Epithelial cell of prostate (primary cell): ENCODE measurements around the gene KCNRG.
A peak's percentile ranks its signal among the peaks of the same experiment; 100 is the strongest.
"Not testable (repeated sequence)": the region's sequence is repeated elsewhere in the genome, so short reads cannot be mapped to it uniquely, and the experiment has no call there.

Experiments used
- DNase-seq: peaks from one replicate; pipeline ENCODE4 v3.0.0-alpha.2; 2011; ENCODE audit warnings: low read depth, low spot score
- H3K27ac ChIP-seq: fragments of 450-650 bp; 2 replicates; pipeline ENCODE4 v1.5.1; 2017; ENCODE audit warnings: mild to moderate bottlenecking

KCNRG gene, protein sequence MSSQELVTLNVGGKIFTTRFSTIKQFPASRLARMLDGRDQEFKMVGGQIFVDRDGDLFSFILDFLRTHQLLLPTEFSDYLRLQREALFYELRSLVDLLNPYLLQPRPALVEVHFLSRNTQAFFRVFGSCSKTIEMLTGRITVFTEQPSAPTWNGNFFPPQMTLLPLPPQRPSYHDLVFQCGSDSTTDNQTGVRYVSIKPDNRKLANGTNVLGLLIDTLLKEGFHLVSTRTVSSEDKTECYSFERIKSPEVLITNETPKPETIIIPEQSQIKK

DNA sequence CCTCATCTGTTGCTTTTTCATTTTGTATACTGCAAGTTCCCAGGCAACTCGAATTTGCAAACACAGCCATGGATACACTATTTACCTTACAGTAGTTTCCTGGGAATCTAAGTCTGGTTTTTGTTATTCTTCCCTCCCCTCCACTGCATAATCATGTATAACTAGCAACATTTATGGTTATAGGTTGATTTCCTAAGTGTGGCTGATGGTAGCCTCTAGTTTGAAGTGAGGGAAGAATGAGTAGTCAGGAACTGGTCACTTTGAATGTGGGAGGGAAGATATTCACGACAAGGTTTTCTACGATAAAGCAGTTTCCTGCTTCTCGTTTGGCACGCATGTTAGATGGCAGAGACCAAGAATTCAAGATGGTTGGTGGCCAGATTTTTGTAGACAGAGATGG, at the start of gene KCNRG:
KCNRG (plus strand) TSS at position 187 of the 400 bp plus-strand sequence; CDS start at position 237, 50 bp downstream.
- no peak within 1 kb of the TSS for H3K27ac ChIP-seq
- DNase-seq, result no peak

GRCh38 chr13:49967456-49967855, 47.8 kb upstream of the KCNRG start:
- no peak overlapping the region for H3K27ac ChIP-seq
- DNase-seq, result no peak

DNA sequence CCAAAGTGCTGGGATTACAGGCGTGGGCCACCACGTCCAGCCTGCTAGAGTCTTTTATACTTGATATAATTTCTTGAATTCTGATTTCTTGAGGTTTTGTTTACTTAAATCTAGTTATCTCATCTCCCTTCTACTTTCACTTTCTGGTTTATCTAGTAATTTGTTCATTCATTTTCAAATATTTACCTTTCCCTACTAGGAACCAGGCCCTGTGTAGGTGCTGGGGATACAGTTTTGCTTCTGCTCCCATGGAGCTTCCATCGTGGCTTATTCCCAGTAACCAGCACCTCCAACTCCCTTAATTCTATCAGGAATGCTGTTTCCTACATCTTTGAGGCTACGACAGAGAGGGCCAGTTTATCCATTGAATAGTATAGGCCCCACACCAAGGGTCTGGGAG, 42.5 kb upstream of the KCNRG start:
- no peak overlapping the region for H3K27ac ChIP-seq
- DNase-seq, result no peak

GRCh38 chr13:49975826-49976225, 39.4 kb upstream of the KCNRG start:
- H3K27ac ChIP-seq, result no peak overlapping the region
- DNase-seq, result no peak

DNA sequence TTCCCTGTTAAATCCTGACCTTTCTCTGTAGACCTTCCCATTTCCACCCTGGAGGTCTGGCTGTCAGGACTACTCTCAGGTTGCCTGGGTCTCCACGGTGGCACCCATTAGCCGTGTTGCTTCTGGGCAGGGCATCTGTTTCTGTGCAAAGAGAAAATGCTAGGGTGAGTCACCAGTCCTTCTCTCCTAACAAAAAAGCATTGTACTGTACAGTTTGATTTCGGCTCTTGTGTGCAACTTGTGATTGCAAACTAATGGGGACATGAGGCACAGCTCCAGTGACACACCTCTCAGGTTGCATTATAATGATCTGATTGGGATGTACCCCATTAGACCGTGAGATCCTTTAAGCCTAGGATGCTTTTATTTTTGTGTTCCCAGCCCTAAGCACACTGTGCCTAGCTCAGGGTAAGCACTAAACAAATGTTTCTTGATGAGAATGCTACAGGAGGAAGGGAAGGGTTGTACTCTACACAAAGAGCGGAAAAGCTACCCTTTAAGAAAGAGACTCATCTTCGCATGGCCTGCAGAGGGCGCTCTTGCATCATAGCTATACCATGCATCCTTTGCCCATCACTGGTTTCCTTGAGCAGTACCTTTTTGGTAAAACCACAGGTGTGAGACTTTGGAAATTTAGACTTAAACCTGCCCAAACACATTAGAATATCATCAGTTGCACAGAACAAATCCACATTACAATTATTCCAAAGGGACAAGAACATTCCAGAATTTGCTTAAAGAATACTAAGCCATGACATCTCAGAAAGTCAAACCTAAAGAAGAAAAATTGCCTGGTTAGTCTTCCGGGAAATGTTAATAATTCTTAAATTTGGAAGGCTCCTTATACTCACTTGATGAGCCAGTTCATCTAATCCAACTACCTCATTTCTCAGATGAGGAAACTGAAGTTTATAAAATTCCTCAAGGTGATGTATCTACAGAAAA, 38.7 kb upstream of the KCNRG start:
- H3K27ac ChIP-seq, result no peak overlapping the region
- DNase-seq, result no peak

DNA sequence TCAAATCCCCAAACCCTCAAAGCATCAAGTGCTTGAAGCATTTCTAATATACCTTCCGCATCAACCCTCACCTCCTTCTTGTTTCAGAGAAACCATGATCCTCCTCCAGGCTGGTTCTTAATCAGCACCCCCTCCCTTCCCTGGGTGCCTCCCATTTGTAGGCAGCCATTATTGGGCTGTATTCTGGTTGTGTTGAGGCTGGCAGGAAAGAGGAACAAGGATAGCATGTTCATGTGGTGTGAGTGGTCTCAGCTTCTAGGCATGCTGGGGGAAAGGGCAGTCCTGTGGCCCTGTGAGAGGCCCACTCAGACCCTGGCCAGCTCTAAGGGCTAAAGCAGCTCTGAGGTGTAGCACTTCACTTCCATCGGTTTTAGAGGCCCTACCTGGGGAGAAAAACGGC, 37.3 kb upstream of the KCNRG start:
- no peak for DNase-seq
- no peak overlapping the region for H3K27ac ChIP-seq

- DNase-seq, result no peak
- no peak overlapping the region for H3K27ac ChIP-seq
Measured at GRCh38 chr13:49980266-49980665, 35.0 kb upstream of the KCNRG start.

GRCh38 chr13:49985129-49985528, 30.1 kb upstream of the KCNRG start:
- no peak for DNase-seq
- H3K27ac ChIP-seq, result no peak overlapping the region

- no peak overlapping the region for H3K27ac ChIP-seq
- no peak for DNase-seq
Measured at GRCh38 chr13:49986471-49986870, 28.8 kb upstream of the KCNRG start.

- DNase-seq, H3K27ac ChIP-seq: not testable (repeated sequence)
Measured at GRCh38 chr13:49990612-49991011, 24.6 kb upstream of the KCNRG start.

DNA sequence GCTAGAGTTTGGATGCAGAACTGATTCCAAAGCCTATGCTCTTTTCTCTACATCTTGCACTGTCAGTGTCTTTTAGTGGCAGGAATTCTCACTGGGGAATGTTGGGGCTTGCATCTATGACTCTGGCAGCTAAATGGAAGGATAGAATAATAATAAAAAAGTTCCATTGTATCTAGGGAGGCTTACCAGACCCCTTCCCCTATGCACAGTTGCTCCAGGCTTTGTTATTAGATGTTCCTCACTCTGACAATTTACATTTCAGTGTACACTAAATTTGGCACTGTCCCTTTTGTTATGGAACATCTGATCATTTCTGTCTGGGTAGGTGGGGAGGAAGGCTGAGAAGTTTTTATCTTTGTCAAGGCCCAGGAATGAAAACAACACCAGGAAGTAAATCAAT, 22.1 kb upstream of the KCNRG start:
- H3K27ac ChIP-seq, result no peak overlapping the region
- no peak for DNase-seq

DNA sequence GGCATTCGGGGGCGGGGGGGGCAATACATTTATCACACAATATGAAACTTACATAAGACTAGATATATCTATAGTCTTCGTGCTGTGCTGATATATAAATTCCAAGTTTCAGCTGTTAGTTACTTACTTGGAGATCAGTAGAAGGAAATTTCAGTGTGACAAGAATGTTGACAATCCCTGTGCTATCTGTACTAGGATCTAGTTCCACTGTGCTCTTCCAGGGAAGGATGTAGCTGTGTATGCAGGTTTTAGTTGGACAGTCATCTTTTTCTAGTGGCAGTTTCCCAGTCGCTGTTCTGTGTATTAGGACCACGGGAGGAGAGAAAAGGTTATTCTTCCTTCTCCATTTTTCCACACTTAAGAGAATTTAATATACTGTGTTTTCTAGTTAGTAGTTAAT, 21.6 kb upstream of the KCNRG start:
- DNase-seq, result no peak
- no peak overlapping the region for H3K27ac ChIP-seq

- no peak overlapping the region for H3K27ac ChIP-seq
- no peak for DNase-seq
Measured at GRCh38 chr13:49995625-49996101, 19.6 kb upstream of the KCNRG start.

DNA sequence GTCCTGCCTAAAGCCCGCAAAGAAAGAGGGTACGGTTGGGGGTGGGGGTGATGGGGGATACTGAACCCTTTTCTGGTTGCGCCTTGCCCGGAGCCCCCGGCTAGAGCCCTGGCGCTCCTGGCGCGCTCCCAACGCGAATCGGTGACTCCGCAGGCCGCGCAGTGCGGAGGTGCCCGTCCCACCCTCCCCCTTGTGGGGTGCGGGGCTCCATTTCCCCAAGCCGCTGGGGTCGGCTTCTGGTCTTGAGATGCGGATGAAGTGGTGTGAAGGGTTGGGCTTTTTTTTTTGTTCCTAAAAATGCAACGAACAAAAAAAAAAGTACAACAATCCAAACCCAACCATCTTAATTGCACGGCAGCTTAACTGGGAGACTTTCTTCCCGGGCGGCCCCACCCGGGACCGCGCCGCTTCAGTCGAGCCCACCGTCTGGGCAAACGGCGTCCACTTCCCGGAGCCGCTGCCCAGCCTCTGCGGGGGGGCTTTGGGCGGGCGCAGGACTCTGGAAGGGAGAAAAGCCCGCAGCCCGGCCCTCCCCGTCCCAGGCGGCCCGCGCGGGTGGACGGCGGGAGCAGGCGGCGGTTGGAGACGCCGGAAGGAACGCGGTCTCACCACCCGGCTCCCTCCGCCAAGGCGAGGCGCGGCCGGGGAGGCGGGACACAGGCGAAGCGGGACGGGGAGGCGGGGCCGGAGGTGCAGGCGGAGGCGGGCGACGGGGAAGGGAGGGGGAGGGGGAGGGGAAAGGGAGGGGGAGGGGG, 18.9 kb upstream of the KCNRG start:
- peak; percentile 66 for DNase-seq
- H3K27ac ChIP-seq, result peak overlapping the region; percentile 90

DNA sequence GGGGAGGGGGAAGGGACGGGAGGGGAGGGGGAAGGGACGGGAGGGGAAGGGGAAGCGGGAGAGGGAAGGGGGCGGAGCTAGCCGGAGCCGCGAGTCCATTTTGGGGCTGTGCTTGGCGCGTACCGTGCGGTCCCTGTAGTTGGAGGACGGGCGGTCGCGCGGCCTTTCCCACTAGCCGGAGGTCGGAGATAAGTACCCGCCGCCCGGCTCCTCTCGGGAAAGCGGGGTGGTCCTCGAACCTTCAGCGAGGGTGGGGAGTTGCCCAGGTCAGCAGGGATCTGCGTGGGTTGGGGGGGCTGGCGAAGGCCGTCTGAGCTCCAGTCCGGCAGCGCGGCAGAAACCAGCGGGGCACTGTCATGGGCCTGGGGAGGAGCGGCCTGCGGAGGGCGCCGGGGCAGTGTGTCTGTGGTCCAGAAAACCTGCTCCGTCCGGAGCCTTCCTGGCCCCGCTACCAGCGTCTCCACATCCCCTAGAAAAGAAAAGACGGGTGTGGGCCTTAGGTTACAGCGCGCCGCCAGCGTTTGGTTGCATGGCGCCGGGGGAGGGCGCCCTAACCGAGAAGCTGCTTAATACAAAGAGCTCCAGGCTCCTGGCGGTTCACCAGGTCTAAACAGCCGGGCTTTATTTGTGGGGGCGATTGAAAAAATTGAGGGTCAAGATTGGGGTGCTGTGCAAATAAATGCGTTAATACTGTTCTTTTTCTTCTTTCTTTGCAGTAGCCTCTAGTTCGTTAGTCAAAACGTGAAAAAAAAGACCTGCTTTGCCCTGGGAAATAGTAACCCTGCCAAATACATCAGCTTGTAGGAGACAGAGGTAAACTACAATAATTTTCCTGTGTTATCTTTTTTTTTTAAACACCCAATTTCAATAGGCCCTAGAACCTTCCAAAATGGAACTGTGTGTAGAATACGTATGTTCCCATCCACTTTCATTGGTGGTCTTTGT, 18.0 kb upstream of the KCNRG start, which contains the start of gene TRIM13:
TRIM13 (plus strand) TSS at position 92 of the 945 bp plus-strand sequence. CDS start 14,899 bp downstream, outside the sequence.
- peak; percentile 48 for DNase-seq
- H3K27ac ChIP-seq, result peak within 1 kb of the TSS; percentile 90

- no peak for DNase-seq
- peak overlapping the region; percentile 90 for H3K27ac ChIP-seq
Measured at GRCh38 chr13:49997955-49998354, 17.3 kb upstream of the KCNRG start.

DNA sequence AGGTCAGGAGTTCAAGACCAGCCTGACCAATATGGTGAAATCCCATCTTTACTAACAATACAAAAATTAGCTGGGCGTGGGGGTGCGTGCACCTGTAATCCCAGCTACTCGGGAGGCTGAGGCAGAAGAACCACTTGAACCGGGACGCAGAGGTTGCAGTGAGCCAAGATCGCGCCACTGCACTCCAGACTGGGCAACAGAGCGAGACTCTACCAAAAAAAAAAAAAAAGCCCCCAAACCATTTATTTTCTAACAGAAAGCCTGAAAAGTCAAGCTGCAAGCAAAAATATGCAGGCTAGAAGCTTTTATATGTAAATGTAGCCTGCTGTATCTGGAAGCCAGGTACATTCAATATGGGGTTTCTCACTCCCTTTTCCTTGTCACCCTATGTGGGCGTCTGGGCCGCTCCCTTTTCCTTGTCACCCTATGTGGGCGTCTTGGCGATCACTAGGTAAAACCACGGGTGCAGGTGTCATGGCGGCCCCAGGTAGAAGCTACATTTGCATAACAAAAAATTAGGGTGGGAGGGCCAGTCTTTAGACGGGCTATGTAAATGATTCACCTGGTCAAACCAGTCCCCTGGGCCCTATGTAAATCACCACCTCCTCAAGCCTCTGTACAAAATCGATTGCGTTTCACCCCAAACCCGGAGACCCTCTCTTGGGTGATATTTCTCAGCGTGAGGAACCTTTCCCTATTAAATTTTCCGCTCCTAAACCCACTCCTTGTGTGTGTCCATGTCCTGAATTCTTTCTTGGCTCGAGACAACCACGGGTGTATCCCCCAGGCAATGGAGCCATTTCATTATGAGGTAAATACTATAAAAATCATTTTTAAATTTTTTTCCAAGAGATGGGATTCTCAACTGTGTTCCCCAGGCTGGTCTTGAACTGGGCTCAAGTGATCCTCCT, 16.3 kb upstream of the KCNRG start:
- no peak overlapping the region for H3K27ac ChIP-seq
- DNase-seq, result no peak

GRCh38 chr13:50001287-50001686, 14.0 kb upstream of the KCNRG start:
- H3K27ac ChIP-seq, result no peak overlapping the region
- no peak for DNase-seq
